HT-29 (cell line): ENCODE results near the gene FILIP1L. TPM values are rescaled to one million over a fixed set of nuclear protein-coding genes. Genes with fewer than 3 reads are reported as not detected.
"Not testable (repeated sequence)": the region's sequence is repeated elsewhere in the genome, so short reads cannot be mapped to it uniquely, and the experiment has no call there.

ENCODE experiments used
- DNase-seq: peaks from one replicate; pipeline ENCODE4 v3.0.0-alpha.2; 2015; ENCODE audit warnings: low spot score
- total RNA-seq: library from RNA; depleted of rRNA; stranded (reverse); fragments of >200 nt; shearing (Covaris generic); gene quantifications from 2 replicates; pipeline ENCODE4 v1.2.3, GENCODE V29; 2014

The FILIP1L gene
- total RNA-seq, 1 experiment from 2014 or later = 1.8 TPM

- DNase-seq = no peak
Measured at GRCh38 chr3:99848433-99848832, 265.9 kb downstream of the FILIP1L start.

- peak; percentile 78 for DNase-seq
Measured at GRCh38 chr3:99846477-99847160, 267.7 kb downstream of the FILIP1L start.

- DNase-seq = no peak
Measured at GRCh38 chr3:99845999-99846398, 268.3 kb downstream of the FILIP1L start.

GRCh38 chr3:99845331-99845730 lies 269.0 kb downstream of the FILIP1L start:
- DNase-seq = no peak

GRCh38 chr3:99843590-99844258 lies 270.6 kb downstream of the FILIP1L start:
- no peak for DNase-seq

GRCh38 chr3:99842826-99843589 lies 271.3 kb downstream of the FILIP1L start:
- DNase-seq = peak; percentile 75

- not testable (repeated sequence) for DNase-seq
Measured at GRCh38 chr3:99841949-99842348, 272.4 kb downstream of the FILIP1L start.

GRCh38 chr3:99839613-99840012 lies 274.7 kb downstream of the FILIP1L start:
- DNase-seq = no peak

- DNase-seq = no peak
Measured at GRCh38 chr3:99838755-99839154, 275.5 kb downstream of the FILIP1L start.

GRCh38 chr3:99837715-99838114 lies 276.6 kb downstream of the FILIP1L start:
- DNase-seq = no peak

GRCh38 chr3:99836681-99837080 lies 277.6 kb downstream of the FILIP1L start:
- no peak for DNase-seq

GRCh38 chr3:99834211-99834957 lies 279.9 kb downstream of the FILIP1L start:
- no peak for DNase-seq

- no peak for DNase-seq
Measured at GRCh38 chr3:99833617-99834205, 280.6 kb downstream of the FILIP1L start.

- no peak for DNase-seq
Measured at GRCh38 chr3:99829844-99830243, 284.5 kb downstream of the FILIP1L start.

- peak; percentile 48 for DNase-seq
Measured at GRCh38 chr3:99825004-99825640, 289.2 kb downstream of the FILIP1L start.

- peak; percentile 19 for DNase-seq
Measured at GRCh38 chr3:99823723-99824711, 290.3 kb downstream of the FILIP1L start.

GRCh38 chr3:99818818-99819217 lies 295.5 kb downstream of the FILIP1L start:
- no peak for DNase-seq

- peak; percentile 98 for DNase-seq
Measured at GRCh38 chr3:99817437-99818240, 296.7 kb downstream of the FILIP1L start, which contains the start of gene CMSS1. CMSS1 (plus strand) TSS chr3:99817862.

GRCh38 chr3:99817047-99817436 lies 297.3 kb downstream of the FILIP1L start:
- no peak for DNase-seq
